ENCODE results near the gene RAB11FIP4.

- TF ChIP-seq, protein P1, sequence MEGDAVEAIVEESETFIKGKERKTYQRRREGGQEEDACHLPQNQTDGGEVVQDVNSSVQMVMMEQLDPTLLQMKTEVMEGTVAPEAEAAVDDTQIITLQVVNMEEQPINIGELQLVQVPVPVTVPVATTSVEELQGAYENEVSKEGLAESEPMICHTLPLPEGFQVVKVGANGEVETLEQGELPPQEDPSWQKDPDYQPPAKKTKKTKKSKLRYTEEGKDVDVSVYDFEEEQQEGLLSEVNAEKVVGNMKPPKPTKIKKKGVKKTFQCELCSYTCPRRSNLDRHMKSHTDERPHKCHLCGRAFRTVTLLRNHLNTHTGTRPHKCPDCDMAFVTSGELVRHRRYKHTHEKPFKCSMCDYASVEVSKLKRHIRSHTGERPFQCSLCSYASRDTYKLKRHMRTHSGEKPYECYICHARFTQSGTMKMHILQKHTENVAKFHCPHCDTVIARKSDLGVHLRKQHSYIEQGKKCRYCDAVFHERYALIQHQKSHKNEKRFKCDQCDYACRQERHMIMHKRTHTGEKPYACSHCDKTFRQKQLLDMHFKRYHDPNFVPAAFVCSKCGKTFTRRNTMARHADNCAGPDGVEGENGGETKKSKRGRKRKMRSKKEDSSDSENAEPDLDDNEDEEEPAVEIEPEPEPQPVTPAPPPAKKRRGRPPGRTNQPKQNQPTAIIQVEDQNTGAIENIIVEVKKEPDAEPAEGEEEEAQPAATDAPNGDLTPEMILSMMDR (IDR thresholded peaks at IDR 0.05) = no peak
- TF ChIP-seq ESRRA (CRISPR knock-in tag; IDR thresholded peaks at IDR 0.05; ENCODE audit: borderline replicate concordance) (no peak), ZNF512 (CRISPR knock-in tag; IDR thresholded peaks at IDR 0.05; ENCODE audit: borderline replicate concordance) (no peak)
Observed at GRCh38 chr17:31443386-31443785, 51.9 kb downstream of the RAB11FIP4 start.

Data from WTC11 (cell line).